Eye (tissue), 1 donor: ENCODE data around the gene CALHM5.

Experiments
- DNase-seq: peaks from one replicate; pipeline ENCODE4 v3.0.0-alpha.2; 2015

Gene CALHM5

DNA sequence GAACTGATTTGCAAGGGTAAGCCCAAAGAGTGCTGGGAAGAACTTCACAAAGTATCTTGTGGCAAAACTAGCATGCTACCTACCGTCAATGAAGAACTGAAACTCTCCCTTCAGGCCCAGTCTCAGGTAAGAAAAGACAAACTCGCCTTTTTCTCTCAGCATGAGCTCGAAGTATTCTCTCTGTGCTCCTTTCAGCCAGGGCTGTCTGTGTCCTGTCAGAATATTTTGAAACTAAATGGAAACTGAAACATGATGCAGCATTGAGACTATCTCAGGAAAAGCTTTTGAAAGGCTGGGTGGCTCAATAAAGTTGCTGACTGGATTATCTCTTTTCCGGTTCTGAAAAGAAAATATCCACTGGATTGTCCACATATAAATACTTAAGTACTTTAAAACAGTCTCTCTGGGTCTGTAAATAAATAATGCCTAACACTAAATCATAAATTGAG lies 696 bp downstream of the CALHM5 start:
- no peak for DNase-seq

- DNase-seq, result no peak
Observed at GRCh38 chr6:116512734-116513133, 1.3 kb downstream of the CALHM5 start.

DNA sequence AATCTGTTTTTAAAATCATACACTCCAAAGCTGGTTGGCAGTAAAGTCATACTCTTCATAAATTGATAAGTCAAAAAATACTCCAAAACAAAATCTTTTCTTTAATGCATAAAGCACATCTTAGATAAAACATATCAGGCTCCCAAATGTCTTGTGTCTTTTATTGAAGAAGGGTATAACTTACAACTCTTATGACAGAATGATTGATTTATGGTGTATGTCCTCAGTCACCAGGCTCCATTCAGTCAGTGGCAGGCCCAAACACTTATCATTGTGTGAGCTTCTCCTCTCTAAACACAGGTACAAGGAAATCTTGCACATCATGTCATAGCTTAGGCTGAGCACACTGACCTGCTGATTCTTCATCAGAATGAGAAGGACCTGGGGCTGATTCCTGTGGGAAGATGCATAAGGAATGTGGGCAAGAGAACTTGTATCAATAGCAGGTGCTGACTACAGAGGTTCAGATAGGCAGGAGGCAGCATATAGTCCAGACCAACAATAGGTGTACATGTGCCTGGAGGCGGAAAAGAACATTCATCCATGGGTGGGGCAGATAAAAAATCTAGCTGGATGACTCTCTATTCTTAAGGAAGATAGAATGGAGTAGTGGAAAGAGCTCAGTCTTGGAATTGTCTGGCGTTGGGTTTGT lies 1.9 kb downstream of the CALHM5 start:
- DNase-seq, result no peak

- no peak for DNase-seq
Observed at GRCh38 chr6:116514111-116514510, 2.7 kb downstream of the CALHM5 start.

- DNase-seq, result no peak
Observed at GRCh38 chr6:116515141-116515540, 3.7 kb downstream of the CALHM5 start.

- DNase-seq, result no peak
Observed at GRCh38 chr6:116518621-116519368, 7.4 kb downstream of the CALHM5 start.

- DNase-seq, result no peak
Observed at GRCh38 chr6:116522896-116523295, 11.5 kb downstream of the CALHM5 start.

GRCh38 chr6:116524236-116524635 lies 12.8 kb downstream of the CALHM5 start:
- no peak for DNase-seq

DNA sequence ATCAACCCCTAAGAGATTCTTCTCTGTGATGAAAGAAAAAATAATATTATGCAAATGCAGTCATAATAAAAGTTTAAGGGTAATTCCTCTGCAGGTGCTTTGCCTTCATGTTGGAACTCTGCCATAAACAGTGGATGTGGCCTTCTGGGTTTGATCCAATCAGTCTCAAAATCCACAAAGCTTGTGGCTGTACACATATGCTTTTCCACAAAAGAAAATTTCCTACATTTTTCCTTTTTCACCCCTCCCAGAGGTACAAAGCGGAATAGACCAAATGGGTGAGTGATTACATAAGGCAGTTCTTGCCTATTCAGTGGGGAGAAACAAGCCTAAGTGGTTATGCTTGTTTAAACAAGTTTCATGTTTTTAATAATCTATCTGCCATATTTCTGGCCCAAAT lies 16.7 kb downstream of the CALHM5 start:
- DNase-seq, result no peak

DNA sequence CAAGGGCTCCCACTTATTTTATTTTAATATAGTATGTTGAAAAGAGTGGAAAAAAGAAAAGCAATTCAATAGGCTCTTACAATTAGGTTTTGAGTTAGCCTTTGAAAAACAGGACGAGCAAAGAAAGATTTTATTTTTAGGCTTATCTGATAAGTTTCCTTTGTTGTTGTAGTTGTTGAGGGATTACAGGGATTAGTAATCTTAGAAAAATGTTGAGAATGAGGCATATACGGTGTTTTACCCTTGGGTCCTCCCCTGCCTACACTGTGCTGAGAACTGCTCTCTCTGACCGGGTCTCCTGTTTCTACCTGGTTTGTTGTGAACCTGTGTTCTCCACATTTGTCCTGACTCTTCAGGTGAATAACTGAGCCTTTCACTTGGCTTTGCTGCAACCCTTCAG lies 17.3 kb downstream of the CALHM5 start:
- DNase-seq, result no peak

- DNase-seq, result no peak
Observed at GRCh38 chr6:116529466-116530290, 18.2 kb downstream of the CALHM5 start.

GRCh38 chr6:116530436-116530835 lies 19.0 kb downstream of the CALHM5 start:
- no peak for DNase-seq

DNA sequence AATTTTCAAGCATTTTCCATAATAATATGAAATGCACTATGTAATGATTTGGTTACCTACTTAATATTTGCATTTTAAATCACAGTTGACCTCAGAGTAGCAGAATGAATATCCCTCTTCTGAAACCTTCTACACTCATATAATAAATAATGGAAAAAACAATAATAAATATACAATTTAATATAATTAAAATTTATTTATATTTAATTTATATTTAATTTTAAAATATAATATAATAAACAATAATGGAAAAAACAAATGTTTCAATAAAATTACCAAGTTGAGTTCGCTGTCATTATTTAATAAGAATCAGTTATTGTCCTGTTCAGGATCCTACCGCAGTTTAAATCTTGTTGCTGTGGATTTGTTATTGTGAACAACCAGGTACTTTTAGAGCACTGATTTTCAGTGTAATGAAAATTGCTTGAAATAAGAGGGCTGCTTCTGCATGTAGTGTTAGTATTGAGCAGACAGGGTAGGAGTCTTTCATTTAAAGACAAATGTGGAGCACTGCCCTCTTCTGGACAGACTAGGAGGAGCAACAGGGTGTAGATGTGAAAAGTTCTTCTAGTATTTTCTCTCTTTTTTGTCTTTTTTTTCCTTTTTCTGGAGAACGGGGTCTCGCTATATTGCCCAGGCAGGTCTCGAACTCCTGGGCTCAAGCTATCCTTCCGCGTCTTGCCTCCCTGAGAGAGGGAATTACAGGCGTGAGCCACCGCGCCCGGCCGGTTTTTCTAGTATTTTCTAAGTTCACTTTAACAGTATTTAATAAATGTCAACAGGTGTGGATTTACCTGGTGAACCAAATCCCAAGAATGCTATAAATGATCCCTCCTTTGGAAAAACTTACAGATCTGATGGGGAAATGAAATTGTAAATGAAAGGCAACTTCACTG lies 20.5 kb downstream of the CALHM5 start:
- DNase-seq, result peak; percentile 79

GRCh38 chr6:116533233-116533957 lies 22.0 kb downstream of the CALHM5 start:
- DNase-seq, result no peak

DNA sequence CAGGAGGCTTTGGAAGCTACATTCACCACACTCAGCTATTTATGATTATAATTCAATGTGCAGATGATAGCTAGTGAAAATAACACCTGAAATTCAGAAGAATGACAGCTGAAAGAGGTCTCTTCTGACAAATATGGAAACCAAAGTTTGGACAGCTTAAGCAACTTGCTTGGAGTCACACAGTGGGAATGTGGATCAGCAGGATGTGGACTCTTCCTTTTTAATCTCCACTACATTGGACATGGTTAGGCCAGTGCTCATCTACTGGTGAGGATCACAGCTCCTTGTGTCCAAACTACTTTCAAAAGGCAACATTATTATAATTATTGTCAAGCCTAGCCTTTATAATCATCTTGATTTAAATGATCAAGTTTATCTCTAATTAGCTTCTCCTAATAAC lies 23.7 kb downstream of the CALHM5 start:
- no peak for DNase-seq

DNA sequence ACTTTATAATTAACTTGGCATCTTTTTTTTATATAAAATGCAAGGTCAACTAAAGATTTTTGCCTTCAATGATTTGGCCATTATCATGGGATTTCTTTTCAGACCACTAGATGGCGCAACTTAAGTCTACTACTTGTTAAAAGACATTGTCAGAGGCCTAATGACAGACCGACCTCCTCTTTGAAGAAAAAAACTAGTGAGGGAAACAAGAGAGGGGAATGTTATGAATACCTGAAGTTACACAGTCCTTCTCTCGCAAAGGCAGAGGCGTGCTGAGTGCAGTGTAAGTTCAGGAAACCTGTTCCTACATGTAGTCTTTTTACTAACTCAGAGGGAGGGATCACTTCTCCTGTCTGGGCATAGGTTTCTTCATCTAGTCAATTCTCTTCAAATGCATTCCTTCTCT lies 24.8 kb downstream of the CALHM5 start:
- peak; percentile 83 for DNase-seq

DNA sequence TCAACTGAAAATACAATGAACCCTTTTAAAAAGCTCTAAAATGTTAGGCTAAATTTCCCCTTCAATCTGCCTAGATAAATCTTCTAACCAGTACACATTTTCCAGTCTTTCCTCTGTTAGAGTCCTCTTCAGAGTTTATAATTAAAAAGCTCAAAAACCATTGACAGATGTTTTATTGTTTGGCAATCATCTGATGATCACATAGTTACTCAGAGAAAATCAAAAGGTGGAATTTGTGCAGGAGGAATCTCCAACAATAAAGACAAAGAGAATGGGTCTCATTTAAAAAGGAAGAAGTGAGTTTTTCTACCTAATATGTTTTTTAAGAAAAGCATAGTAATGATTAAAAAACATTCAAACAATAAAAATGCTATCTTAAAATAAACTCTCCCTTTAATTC lies 31.0 kb downstream of the CALHM5 start:
- peak; percentile 30 for DNase-seq

- DNase-seq, result peak; percentile 66
Observed at GRCh38 chr6:116543149-116543548, 31.7 kb downstream of the CALHM5 start.

GRCh38 chr6:116545651-116546050 lies 34.2 kb downstream of the CALHM5 start, which contains the start of gene TRAPPC3L:
Gene TRAPPC3L, minus strand, starts transcription at chr6:116545684. Its CDS starts 170 bp downstream, at chr6:116545514.
- DNase-seq, result no peak

DNA sequence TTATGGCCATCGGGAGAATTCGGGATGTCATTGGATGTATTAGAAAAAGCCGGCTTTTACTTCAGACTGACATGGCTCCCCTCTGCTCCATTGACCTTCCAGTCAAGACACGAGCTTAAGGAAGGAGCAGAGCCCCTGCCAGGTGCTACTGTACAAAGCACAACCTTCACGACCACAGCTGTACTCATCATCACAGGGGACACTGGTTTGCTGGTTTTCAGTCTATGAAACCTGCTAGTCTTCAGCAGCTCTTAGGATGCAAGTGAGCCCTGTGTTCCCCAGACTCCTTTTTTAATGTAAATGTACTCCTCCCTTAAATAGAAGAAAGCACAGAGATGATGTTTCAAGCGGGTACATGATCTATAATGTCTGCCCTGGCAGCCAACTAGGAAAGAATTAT lies 35.9 kb downstream of the CALHM5 start:
- DNase-seq, result no peak

DNA sequence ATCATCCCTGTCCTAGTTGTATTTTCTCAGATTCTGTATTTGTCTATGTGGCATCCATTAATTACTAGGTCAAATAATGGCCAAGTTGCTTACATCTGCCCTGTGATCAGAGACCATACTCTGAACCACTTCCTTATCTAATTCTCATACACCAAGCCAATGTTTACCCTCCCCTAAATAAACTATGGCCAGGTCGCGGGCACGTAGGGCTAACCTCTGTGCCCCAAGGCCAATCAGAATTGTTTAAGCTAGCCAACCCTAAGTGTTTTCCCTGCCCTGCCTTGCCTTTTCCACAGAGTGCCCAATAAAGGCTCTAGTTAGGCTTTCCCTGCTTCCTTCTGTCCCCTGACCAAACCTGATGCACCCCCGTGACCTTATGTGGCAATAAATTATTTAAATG lies 39.4 kb downstream of the CALHM5 start:
- no peak for DNase-seq

DNA sequence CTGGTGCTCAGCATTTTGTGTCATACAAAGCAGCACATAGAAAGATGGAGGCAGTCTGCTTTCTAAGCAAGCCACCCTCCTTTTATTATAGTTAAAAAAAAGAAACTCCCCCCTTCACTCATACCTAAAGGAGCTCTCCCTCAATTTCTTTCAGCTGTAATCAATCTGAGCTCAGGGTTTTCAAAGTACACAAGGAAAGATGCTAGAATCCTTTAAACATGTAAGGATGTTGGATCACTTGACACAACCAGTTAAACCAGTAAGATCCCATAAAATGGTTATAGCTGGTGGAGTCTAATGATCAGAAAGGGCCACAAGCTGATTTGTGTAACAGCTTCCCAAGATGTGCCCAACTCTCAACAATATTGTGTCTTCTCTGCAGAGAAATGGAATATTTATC lies 42.0 kb downstream of the CALHM5 start, which contains the start of gene CALHM4:
Gene CALHM4 (plus strand): TSS at position 301 of the 400 bp plus-strand sequence. CDS start 43 bp downstream, at position 344.
- DNase-seq, result no peak
